Lung microvascular endothelial cell (primary cell): ENCODE measurements around the gene SMG1. TPM values are rescaled to one million over a fixed set of nuclear protein-coding genes. Genes with fewer than 3 reads are reported as not detected.
"Not testable (repeated sequence)": the region's sequence is repeated elsewhere in the genome, so short reads cannot be mapped to it uniquely, and the experiment has no call there.

ENCODE experiments used
- DNase-seq, 2 donors: peaks; one replicate each; pipeline versions ENCODE4 v3.0.0 to v3.0.0-alpha.2; 2010; ENCODE audit warnings: low read depth in 2 of 2
- total RNA-seq: library from RNA; depleted of rRNA; stranded (reverse); fragments of >200 nt; gene quantifications from 2 replicates; pipeline ENCODE4 v1.2.1, GENCODE V29; 2014

The SMG1 gene
- 34.0 and 40.7 TPM in 2 replicates for total RNA-seq

DNA sequence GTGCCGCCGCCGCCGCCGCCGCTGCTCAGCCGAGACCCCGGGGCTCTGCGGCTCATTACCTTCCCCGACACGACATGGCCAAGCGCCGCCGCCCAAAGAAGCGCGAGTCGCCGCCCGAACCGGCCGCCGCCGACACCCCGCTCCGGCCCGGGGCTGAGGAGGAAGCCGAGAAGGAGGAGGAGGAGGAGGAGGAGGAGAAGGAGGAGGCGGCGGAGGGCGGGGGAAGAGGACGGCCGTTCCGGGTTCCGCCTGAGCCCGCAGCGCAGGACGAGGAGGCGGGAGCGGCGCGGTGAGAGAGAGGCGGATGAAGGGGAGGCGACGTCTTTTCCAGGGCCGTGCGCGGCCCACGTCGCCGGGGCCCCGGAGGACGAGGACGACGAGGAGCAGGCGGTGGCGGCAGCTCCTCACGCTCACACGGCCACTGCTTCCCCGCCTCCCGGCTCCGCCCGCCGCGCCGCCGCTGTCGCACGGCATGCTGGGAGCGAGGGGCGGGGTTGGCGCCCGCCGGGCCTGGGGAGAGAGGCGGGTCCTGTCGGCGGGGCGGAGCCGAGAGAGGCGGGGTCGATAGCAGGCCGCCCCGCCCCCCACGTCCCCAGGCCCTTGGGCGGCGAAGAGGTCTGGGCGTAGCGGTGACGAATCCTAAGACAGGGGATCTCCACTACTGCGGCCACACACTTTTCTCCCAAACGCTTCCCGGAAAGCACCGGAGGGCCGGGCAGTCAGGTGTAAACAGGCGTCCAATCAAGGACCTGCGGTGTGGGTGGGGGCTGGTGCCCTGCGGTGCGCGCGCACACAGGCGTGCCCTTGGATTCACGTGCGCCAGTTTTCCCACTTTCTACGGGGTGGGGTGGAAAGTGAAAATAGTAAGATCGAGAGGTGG, at the start of gene SMG1:
TSS of gene SMG1 (minus strand) at position 423 of the 880 bp plus-strand sequence. CDS start at position 56, 367 bp downstream.
- peak; percentile 92 to 93 for DNase-seq

DNA sequence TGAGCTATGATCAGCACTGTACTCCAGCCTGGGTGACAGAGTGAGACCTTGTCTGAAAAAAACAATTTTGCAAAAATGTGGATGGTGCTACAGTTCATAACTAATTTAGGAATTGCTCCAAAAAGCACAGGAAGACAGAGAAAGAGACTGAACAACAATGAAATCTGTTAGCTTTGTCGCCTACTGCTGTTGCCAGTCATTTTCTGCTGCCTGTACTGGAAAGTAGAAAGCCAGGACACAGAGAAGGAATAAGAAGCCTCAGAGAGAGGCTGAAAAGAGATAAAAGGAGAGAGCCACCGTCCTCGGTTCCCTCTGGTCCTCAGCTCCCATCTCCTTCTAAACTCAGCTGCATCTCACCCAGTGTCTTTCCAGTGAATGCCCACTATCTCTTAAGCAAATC, 48.9 kb upstream of the SMG1 start:
- no peak for DNase-seq

DNA sequence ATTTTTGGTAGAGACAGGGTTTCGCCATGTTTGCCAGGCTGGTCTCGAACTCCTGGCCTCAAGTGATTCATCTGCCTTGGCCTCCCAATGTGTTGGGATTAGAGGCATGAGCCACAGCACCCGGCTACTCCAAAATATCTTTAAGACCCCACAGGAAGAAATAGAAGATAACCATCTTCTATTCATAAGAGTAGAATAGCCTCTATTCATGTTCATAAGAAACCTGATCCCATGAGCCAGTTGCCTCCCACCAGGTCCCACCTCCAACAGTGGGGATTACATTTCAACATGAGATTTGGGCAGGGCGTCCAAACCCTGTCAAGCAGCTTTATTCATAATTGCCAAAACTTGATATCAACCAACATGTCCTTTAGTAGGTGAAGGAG, 43.6 kb upstream of the SMG1 start:
- DNase-seq, result no peak

DNA sequence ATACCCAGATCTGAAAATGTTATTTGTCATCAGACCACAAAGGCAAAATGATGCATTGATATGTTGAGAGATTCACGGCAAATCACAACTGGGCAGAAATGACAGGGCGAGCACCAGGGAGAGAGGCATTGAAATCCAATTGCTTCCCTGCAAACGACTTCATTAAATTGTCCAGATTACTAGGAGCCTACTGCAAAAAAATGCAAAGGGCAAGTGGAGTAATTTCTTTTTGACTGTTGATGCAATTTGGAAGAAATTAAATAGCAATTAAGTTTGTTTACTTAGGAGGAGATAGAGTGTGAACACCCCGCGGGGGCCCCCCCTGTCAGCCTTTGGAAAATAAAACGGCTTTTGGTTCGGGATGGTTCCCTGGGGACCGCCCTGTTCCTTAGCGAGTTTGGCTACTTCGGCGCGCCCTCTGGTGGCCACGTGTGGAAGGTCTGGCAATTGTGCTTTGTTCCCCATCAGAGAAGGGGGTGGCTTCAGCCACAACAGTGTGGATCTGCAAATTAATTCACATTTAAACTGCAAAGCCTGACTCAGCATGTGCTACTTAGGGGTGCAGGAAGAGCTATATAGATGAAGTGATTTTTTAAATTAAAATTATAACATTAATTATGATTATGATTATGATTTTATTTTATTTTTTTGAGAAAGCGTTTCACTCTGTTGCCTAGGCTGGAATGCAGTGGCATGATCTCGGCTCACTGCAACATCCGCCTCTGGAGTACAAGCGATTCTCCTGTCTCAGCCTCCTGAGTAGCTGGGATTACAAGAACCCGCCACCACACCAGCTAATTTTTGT, 43.0 kb upstream of the SMG1 start:
- peak; percentile 70 to 80 for DNase-seq

DNA sequence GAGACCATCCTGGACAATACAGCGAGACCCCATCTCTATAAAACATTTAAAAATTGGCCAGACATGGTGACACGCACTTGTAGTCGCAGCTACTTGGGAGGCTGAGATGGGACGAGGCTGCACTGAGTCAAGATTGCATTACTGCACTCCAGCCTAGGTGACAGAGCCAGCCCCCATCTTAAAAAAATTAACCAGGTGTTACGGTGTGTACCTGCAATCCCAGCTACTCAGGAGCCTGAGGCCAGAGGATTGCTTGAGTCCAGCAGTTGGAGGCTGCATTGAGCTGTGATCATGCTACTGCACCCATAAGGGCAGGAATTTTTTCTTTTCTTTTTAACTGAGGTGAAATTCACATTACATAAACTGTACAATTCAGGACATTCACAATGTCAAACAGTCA, 40.6 kb upstream of the SMG1 start:
- no peak for DNase-seq

DNA sequence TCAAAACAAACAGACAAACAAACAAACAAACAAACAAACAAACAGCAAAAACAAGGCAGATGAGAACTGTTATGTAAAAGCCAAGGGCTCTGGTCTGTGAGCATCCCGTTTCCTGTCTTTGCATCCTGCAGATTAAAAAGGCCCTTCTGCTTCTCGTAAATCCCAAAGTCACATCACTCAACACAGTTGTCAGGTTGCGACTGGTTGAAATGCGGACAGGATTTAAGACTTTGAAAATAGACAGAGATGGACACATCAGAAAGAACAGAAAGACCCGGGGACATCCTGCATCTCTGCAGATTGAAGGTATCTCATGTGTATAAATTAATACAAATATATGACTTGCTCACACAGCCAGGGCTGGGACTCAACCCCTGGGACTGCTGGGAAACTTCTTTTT, 39.3 kb upstream of the SMG1 start:
- DNase-seq, result no peak

DNA sequence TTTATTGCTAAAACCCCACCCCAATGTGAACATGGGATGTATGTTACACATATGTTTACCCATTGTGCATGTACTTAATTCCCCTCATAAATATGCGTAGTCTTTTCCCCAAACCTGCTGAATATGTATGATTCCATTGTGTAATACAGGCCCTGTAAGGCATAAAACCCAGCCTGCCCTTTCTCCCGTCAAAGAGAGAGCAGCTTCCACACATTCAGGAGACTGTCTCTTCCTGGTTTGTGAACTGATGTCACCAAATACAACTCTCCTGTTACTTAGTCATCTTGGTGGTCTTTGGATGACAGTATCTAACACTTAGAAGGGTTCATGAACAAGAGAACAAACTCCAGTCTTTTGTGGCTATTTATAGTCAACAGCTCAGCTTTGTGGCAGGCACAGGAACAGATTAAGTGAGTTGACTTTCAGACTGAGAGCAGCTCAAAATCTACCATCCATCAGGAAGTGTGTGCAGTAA, 32.9 kb upstream of the SMG1 start:
- DNase-seq, result peak in 1 of 2 donors; percentile 2

DNA sequence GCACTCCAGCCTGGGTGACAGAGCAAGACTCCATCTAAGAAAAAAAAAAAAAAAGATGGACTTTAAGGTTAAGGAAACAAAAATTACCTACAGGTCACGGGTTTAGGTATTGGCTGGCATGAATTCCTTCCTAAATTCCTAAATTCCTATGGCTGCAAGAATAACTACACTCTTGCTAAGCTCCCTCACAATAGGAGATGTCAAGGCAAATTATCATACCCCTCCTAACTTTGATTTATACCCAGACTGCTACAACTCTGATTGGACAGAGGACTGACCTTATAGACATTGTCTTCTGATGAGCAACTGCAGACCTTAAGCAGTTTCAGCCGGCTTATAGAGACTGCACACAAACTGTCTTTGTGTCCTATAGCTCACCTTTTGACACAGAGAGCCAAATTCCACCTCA, 32.4 kb upstream of the SMG1 start:
- no peak for DNase-seq

DNA sequence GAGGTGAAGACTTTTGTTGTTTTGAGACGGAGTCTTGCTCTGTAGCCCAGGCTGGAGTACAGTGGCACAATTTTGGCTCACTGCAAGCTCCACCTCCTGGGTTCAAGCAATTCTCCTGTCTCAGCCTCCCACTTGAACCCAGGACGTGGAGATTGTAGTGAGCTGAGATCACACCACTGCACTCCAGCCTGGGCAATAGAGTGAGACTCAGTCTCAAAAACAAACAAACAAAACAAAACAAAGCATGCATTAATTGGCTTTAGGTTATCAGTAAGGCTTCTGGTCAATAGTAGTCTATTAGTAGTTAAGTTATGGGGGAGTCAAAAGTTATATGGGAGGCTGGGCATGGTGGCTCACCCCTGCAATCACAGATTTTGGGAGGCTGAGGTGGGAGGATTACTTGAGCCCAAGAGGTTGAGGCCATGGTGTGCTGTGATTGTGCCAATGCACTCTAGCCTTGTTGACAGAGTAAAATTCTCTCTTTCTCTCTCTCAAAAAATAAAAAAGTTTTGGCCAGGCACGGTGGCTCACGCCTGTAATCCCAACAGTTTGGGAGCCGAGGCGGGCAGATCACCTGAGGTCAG, 30.5 kb upstream of the SMG1 start:
- not testable (repeated sequence) for DNase-seq

DNA sequence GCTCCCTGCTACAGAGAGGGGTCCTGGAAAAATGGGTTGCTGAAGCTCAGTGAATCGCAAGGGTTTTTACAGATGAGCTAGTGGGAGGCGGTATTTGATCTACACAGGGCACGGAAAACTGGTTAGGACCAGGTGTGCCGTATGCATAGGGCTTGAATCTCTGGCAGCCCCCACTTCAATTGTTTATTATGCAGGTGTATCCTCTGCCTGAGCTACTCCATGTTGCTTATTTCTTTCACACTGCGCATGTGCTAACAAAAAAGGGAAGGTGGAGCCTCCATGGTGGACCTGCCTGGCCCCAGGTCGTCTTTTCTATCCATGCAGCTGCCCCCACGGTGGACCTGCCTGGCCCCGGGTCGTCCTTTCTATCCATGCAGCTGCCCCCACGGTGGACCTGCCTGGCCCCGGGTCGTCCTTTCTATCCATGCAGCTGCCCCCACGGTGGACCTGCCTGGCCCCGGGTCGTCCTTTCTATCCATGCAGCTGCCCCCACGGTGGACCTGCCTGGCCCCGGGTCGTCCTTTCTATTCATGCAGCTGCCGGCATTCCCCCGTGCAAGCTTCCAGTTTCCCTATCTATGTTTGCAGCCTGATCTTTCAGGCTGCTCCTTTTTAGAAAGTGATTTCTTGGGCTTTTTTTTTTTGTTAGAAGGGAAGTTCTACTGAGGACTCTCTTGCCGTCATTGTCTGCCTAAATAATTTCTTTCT, 29.8 kb upstream of the SMG1 start:
- DNase-seq, result peak; percentile 25 to 38

DNA sequence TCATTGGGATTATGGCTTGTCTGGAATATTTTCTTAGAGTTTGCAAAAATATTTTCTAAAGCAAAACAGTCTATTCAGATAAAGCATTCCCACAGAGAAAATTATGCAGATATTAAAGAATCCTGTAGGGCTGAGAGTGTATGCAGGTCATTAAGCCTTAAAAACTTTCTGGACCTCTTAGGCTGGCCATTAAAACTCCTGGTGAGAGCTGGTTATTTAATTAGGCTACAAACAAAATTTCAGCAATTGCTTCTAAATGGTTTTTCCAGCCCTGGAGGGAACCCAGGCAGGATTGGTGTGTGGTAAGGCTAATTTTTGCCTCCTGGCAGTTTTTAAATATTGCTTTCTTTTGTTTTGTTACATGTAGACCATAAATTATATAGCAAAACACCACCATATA, 27.3 kb upstream of the SMG1 start:
- DNase-seq, result no peak

DNA sequence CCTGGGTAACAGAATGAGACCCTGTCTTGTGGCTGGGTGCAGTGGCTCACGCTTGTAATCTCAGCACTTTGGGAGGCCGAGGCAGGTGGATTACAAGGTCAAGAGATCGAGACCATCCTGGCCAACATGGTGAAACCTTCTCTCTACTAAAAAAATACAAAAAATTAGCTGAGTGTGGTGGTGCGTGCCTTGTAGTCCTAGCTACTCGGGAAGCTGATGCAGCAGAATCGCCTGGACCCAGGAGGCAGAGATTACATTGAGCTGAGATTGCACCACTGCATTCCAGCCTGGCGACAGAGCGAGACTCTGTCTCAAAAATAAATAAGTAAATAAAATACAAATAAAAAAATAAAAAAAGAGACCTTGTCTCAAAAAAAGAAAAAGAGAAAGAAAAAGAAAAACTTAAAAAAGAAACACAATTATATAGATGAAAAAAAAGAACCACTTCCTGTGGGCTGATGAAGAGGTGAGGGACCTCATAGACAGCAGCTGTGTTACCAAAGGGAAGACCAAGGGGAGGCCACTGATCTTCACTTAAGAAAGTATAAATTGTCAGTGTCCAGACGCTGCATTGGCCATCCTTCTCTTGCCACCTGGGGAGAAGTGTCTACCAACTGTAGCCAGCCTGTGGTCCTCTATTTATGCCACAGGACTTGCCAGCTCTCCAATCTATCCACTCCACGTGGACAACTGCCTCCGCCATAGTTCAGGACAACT, 24.4 kb upstream of the SMG1 start:
- DNase-seq, result no peak

DNA sequence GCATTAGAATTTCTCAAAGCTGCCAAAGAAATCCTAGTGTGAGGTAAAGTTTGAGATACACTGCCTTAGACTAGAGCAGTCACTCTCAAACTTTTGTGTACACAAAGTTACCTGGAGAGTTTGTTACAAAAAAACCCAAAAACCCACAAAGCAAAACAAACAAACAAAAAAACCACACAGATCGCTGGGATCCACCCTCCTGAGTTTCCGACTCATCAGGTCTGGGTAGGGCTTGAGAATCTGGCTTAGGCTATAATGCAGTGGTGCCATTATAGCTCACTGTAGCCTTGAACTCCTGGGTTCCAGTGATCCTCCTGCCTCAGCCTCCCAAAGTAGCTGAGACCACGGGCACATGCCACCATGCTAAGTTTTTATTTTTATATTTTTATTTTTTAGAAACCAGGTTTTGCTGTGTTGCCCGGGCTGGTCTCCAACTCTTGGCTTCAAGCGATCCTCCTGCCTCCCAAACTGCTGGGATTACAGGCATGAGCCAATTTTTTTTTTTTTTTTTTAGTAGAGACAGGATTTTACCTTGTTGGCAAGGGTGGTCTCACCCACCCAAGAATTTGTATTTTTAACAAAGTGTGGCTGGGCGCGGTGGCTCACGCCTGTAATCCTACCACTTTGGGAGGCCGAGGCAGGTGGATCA, 22.3 kb upstream of the SMG1 start:
- DNase-seq, result no peak

DNA sequence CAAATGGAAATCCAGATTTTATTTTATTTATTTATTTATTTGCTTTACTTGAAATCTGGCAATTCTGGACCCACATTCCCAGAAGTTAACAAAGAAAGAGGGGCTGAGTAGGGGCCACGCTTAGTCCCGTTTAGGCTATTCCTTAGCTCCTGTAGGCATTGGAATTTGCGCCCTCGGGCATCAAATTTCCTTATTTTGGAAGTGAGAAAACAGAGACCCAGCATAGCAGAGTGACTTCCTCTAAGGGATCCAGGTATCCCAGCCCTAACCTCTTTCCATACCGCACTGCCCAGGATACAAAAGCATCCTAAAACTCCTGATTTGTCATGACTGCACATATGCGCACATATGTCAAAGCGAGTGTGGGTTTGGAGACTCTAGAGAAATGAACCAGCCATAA, 19.0 kb upstream of the SMG1 start:
- DNase-seq, result no peak

DNA sequence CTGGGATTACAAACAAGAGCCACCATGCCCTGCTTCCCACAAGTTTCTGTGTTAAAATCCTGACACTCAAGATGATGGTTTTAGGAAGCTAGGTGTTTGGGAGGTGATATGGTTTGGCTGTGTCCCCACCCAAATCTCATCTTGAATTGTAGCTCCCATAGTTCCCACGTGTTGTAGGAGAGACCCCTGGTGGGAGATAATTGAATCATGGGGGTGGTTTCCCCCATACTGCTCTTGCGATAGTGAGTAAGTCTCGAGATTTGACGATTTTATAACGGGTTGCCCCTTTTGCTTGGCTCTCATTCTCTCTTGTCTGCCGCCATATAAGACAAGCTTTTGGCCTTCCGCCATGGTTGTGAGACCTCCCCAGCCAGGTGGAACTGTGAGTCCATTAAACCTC, 17.2 kb upstream of the SMG1 start:
- DNase-seq, result no peak

DNA sequence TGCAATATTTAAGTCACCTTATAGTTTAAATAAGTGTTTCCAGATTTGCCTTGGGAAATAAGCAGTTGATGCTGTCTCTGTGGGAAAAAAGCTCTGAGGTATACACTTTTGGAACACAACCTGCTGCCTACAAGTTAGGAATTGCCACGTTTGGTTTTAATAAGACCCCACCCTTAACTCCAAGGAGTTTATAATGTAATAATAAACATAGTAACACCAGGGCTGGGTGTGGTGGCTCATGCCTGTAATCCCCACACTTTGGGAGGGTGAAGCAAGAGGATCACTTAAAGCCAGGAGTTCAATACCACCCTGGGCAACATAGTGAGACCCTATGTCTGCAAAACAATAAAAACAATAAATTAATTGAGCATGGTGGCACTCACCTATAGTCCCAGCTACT, 15.9 kb upstream of the SMG1 start:
- no peak for DNase-seq

DNA sequence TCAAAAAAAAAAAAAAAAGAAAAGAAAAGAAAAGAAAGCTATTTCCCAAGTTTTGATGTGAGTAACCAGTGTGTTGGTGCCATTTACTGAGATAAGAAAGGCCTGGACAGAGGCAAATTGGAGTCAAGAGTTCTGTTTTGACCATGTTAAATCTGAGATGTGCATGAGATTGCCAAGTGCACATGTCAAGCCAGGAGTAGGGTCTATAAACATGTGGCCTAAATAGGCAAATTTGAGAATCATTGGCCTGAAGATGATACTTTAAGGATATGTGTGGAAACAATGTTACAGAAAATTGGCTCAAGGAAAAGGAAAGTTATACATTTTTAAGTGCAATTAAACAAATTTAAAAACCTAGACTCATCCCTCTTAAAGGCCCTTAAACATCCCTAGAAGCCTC, 15.3 kb upstream of the SMG1 start:
- no peak for DNase-seq

DNA sequence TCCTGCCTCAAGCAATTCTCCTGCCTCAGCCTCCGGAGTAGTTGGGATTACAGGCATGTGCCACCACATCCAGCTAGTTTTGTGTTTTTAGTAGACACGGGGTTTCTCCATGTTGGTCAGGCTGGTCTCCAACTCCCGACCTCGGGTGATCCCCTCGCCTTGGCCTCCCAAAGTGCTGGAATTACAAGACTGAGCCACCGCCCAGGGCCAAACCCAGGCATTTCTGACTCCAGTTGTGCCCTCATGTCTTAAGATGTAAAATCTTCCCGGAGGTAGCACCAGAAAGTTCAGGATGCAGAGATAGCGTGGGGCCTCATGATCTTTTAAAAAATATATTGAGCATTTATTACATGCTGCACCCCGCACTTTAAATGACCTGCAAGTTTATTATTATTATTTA, 12.8 kb upstream of the SMG1 start:
- DNase-seq, result no peak

DNA sequence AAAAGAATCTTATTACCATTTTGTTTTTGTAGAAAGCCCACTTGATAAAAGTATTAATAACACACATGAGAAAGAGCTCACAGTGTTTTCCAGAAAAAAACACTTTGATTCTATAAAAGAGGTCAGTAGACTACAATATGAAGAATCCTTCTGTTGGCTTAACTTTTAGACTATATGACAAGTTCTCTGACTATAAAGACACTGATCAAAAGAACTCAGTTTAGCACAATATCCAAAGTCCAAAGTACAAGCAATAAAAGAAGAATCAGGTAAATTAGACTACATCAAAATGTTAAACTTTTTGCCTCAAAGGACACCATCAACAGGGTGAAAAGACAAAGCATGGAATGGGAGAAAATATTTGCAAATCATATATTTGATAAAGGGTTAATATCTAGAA, 11.2 kb upstream of the SMG1 start:
- no peak for DNase-seq

DNA sequence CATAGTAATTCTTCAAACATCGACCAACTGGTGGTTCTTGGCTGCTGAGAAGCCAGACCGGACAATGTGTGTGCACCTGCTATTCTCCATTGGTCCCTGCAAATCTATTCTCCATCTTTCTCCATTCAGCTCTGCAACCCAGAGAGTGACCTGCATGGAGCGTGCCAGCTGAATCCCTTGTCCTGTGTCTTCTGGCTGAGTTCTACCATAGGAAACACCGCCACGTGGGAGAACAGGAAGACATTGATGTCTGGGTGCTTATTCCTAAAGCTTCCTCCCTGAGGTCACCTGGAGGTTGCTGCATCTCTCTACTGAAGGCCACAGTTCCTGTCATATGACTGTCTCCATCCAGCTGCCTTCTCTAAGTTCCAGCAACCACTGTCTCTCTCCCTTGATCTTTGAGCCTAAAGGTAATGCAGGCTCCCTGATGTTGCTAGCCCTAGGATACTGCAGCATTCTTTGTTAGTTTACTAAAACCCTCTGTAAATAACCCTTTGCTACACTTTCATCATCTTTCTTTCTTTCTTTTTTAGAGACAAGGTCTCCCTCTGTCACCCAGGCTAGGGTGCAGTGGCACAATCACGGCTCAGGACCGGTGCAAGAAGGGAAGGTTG, 10.6 kb upstream of the SMG1 start:
- no peak for DNase-seq
